Mucosa of descending colon (tissue), 3 donors: ENCODE measurements around the gene KATNB1. TPM values are rescaled to one million over a fixed set of nuclear protein-coding genes. Genes with fewer than 3 reads are reported as not detected.

ENCODE experiments used
- ATAC-seq: fragments of 200-7000 bp; cut with Tn5 transposase; one replicate; pipeline ENCODE4 v1.9.1; 2020; ENCODE audit warnings: mild to moderate bottlenecking, moderate library complexity
- DNase-seq, 3 donors: peaks; one replicate each; pipeline ENCODE4 v3.0.0-alpha.2; 2020
- H3K36me3 ChIP-seq: fragments of 200-600 bp; one replicate; pipeline ENCODE4 v1.8.0; 2021; ENCODE audit warnings: low read depth, mild to moderate bottlenecking
- H3K4me1 ChIP-seq: fragments of 200-600 bp; one replicate; pipeline ENCODE4 v1.8.0; 2021; ENCODE audit warnings: low read depth, mild to moderate bottlenecking
- H3K4me3 ChIP-seq: fragments of 200-600 bp; one replicate; pipeline ENCODE4 v1.8.0; 2021; ENCODE audit warnings: mild to moderate bottlenecking
- H3K9me3 ChIP-seq: fragments of 200-600 bp; one replicate; pipeline ENCODE4 v1.8.0; 2021; ENCODE audit warnings: mild to moderate bottlenecking
- CTCF ChIP-seq: fragments of 200-600 bp; IDR thresholded peaks from one replicate; pipeline ENCODE4 v1.8.0; 2022; ENCODE audit warnings: antibody characterized with exemption, mild to moderate bottlenecking
- intact Hi-C, 2 donors: fragments of 100-400 bp; cut with DNase I in 1 of 2; cut with micrococcal nuclease in 1 of 2; formaldehyde crosslinking; loops; one replicate each; pipeline versions ENCODE4 v1.11.0 to v1.11.1; 2022; cut with DNase I, micrococcal nuclease
- total RNA-seq, 3 donors: library from RNA; stranded (reverse); fragmentation: NEBNext Ultra II Directional in 2 of 3; extraction: Animal tissue kit (Norgen Biotek cat#: 25700) in 2 of 3; gene quantifications; one replicate each; pipeline versions ENCODE4 v1.2.1 to v1.2.4, GENCODE V29; 2021 to 2023
- donor health status: DM: no; HTN: no; CAD: no; lungs with moderate emphysema.
- donor health status: DM: no; HTN: no; CAD: no.
- donor health status: DM: no; HTN: yes; CAD: no.

KATNB1 gene
- total RNA-seq, 3 donors from 2014 or later = 12.8 to 21.1 (median 17.9) TPM

GRCh38 chr16:57761301-57761700 lies 25.7 kb downstream of the KATNB1 start:
- TF ChIP-seq CTCF = no peak
- H3K9me3 ChIP-seq = no peaks in the 10 kb centered on the region
- intact Hi-C loops = no loop called here
- DNase-seq = peak in 1 of 3 donors; percentile 21
- H3K4me1 ChIP-seq = no peaks in the 10 kb centered on the region
- no peak overlapping the region for H3K4me3 ChIP-seq
- no peaks in the 10 kb centered on the region for H3K36me3 ChIP-seq
- no peak for ATAC-seq

DNA sequence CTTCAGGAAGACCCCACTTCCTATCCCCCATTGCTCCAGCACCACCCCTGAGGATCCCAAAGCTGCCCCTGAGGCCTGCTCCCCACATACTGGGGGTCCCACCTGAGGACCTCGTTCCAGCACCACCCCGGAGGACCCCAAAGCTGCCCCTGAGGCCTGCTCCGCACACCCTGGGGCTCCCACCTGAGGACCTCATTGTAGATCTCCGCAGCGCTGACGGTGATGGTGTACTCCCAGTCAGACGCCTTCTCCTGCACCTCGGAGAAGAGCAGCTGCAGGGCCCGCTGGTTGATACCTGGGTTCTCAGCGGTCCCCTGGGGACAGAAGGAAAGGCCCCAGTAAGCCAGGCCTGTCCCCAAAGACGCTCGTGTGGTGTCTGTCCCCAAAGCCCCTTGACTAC lies 26.4 kb downstream of the KATNB1 start:
- H3K4me3 ChIP-seq = no peak overlapping the region
- TF ChIP-seq CTCF = no peak
- peak in 1 of 3 donors; percentile 31 for DNase-seq
- ATAC-seq = no peak
- intact Hi-C loops = no loop called here
- no peaks in the 10 kb centered on the region for H3K4me1 ChIP-seq
- H3K36me3 ChIP-seq = no peaks in the 10 kb centered on the region
- H3K9me3 ChIP-seq = no peaks in the 10 kb centered on the region

- intact Hi-C loops = no loop called here
- Histone ChIP-seq H3K36me3 (no peaks in the 10 kb centered on the region), H3K9me3 (no peaks in the 10 kb centered on the region), H3K4me1 (no peaks in the 10 kb centered on the region), H3K4me3 (no peak overlapping the region)
- ATAC-seq = no peak
- no peak for TF ChIP-seq CTCF
- DNase-seq = peak in 1 of 3 donors; percentile 43
These were observed 26.9 kb downstream of the KATNB1 start for GRCh38 chr16:57762365-57763040.

GRCh38 chr16:57763285-57764005 lies 27.9 kb downstream of the KATNB1 start:
- Histone ChIP-seq H3K9me3 (no peaks in the 10 kb centered on the region), H3K4me3 (no peak overlapping the region), H3K4me1 (no peaks in the 10 kb centered on the region), H3K36me3 (no peaks in the 10 kb centered on the region)
- DNase-seq (peak in 1 of 3 donors; percentile 31), ATAC-seq (no peak)
- no peak for TF ChIP-seq CTCF
- intact Hi-C loops = no loop called here

GRCh38 chr16:57764006-57764340 lies 28.4 kb downstream of the KATNB1 start:
- no peak for TF ChIP-seq CTCF
- Histone ChIP-seq H3K9me3 (no peaks in the 10 kb centered on the region), H3K36me3 (no peaks in the 10 kb centered on the region), H3K4me3 (no peak overlapping the region), H3K4me1 (no peaks in the 10 kb centered on the region)
- intact Hi-C loops = no loop called here
- ATAC-seq (no peak), DNase-seq (peak in 1 of 3 donors; percentile 34)
